HepG2 (cell line): ENCODE measurements around the gene TSPYL6. TPM values are rescaled to one million over a fixed set of nuclear protein-coding genes. Genes with fewer than 3 reads are reported as not detected.

Source experiments
- BRCA1 ChIP-seq: sonication (generic); formaldehyde crosslinking; IDR thresholded peaks from 2 replicates; pipeline ENCODE4 v1.4.0; 2020; ENCODE audit warnings: missing genetic modification reagents
- CREB1 ChIP-seq, 2 experiments: fragments of 450-650 bp in 1 of 2; IDR thresholded peaks; 2 replicates each; pipeline ENCODE4 v1.6.1; 2016 to 2017; ENCODE audit warnings: control low read depth in 1 of 2, mild to moderate bottlenecking in 1 of 2, missing compliant biosample characterization in 1 of 2, missing genetic modification characterization in 1 of 2
- ESRRA ChIP-seq: sonication (generic); formaldehyde crosslinking; IDR thresholded peaks from 2 replicates; pipeline ENCODE4 v1.5.1; 2020; ENCODE audit warnings: mild to moderate bottlenecking, low read depth, missing genetic modification reagents
- GFI1 ChIP-seq: sonication (generic); formaldehyde crosslinking; IDR thresholded peaks from 2 replicates; pipeline ENCODE4 v1.5.0; 2020; ENCODE audit warnings: missing genetic modification reagents, mild to moderate bottlenecking, borderline replicate concordance
- KLF11 ChIP-seq: IDR thresholded peaks from 2 replicates; pipeline ENCODE4 v1.6.1; 2016; ENCODE audit warnings: missing compliant biosample characterization
- NCOA5 ChIP-seq: sonication (generic); formaldehyde crosslinking; IDR thresholded peaks from 2 replicates; pipeline ENCODE4 v1.4.0; 2020; ENCODE audit warnings: missing genetic modification reagents
- TMF1 ChIP-seq: sonication (generic); formaldehyde crosslinking; IDR thresholded peaks from 2 replicates; pipeline ENCODE4 v1.8.1; 2022; ENCODE audit warnings: low read depth, missing genetic modification reagents
- ZFX ChIP-seq: sonication (generic); formaldehyde crosslinking; IDR thresholded peaks from 2 replicates; pipeline ENCODE4 v1.4.0; 2020; ENCODE audit warnings: mild to moderate bottlenecking, low read depth, missing genetic modification reagents, moderate library complexity
- ZNF101 ChIP-seq: sonication (generic); formaldehyde crosslinking; IDR thresholded peaks from 2 replicates; pipeline ENCODE4 v1.4.0; 2020; ENCODE audit warnings: mild to moderate bottlenecking, low read depth, missing genetic modification reagents, borderline replicate concordance
- ZNF318 ChIP-seq: sonication (generic); formaldehyde crosslinking; IDR thresholded peaks from 2 replicates; pipeline ENCODE4 v1.4.0; 2020; ENCODE audit warnings: mild to moderate bottlenecking, missing genetic modification reagents
- ZNF484 ChIP-seq: sonication (generic); formaldehyde crosslinking; IDR thresholded peaks from 2 replicates; pipeline ENCODE4 v1.5.1; 2020; ENCODE audit warnings: mild to moderate bottlenecking, low read depth, missing genetic modification reagents, borderline replicate concordance
- ZNF740 ChIP-seq: sonication (generic); formaldehyde crosslinking; IDR thresholded peaks from 2 replicates; pipeline ENCODE4 v1.4.0; 2020; ENCODE audit warnings: missing genetic modification reagents
- ZNF772 ChIP-seq: sonication (generic); formaldehyde crosslinking; IDR thresholded peaks from 2 replicates; pipeline ENCODE4 v1.5.0; 2020; ENCODE audit warnings: mild to moderate bottlenecking, missing genetic modification reagents
- polyA plus RNA-seq, 8 experiments: library from polyadenylated mRNA; depleted of rRNA in 3 of 8; stranded (reverse) in 7 of 8; unstranded in 1 of 8; fragments of >200 nt; fragmentation: Illumina TruSeq in 4 of 8; extraction: Trizol in 4 of 8; gene quantifications; 2 replicates each; pipeline versions ENCODE4 v1.2.1 to v1.2.3, GENCODE V29; 2011 to 2016; ENCODE audit warnings: low read depth in 4 of 8, missing spikeins in 1 of 8, mixed read lengths in 1 of 8; ENCODE audit not compliant: insufficient read depth in 1 of 8
- total RNA-seq, 5 experiments: library from RNA; depleted of rRNA; stranded (reverse); fragments of >200 nt; fragmentation: Illumina TruSeq; extraction: Trizol; gene quantifications; 2 replicates each; pipeline ENCODE4 v1.2.3, GENCODE V29; 2016; ENCODE audit warnings: low read depth in 1 of 5
- TF ChIP-seq, protein P1 (sequence below), 2 experiments: fragments of 450-650 bp in 1 of 2; sonication (generic) in 1 of 2; formaldehyde crosslinking; IDR thresholded peaks; 2 replicates each; pipeline versions ENCODE4 v1.5.0 to v1.8.0; 2020 to 2022; ENCODE audit warnings: mild to moderate bottlenecking in 1 of 2, missing genetic modification reagents in 1 of 2
- TF ChIP-seq, protein P2 (sequence below): sonication (generic); formaldehyde crosslinking; IDR thresholded peaks from 2 replicates; pipeline ENCODE4 v1.4.0; 2020; ENCODE audit warnings: missing genetic modification reagents

Gene TSPYL6
- total and polyA plus RNA-seq, 2 of the 13 experiments (the other 11 are each of a cell fraction or from before 2014, with no cell fraction given), result 0.03 TPM; not detected in 1

- no peak for TF ChIP-seq ZNF318 (CRISPR knock-in tag)
- no peak for TF ChIP-seq NCOA5
- TF ChIP-seq ZNF484 (CRISPR knock-in tag), result no peak
- TF ChIP-seq, protein P1, sequence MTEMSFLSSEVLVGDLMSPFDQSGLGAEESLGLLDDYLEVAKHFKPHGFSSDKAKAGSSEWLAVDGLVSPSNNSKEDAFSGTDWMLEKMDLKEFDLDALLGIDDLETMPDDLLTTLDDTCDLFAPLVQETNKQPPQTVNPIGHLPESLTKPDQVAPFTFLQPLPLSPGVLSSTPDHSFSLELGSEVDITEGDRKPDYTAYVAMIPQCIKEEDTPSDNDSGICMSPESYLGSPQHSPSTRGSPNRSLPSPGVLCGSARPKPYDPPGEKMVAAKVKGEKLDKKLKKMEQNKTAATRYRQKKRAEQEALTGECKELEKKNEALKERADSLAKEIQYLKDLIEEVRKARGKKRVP (CRISPR knock-in tag; IDR thresholded peaks at IDR 0.05), result peak in 1 of 2 experiments; percentile 83; a peak in 2 of 4 replicates
- peak; percentile 81 for TF ChIP-seq GFI1
- TF ChIP-seq ZNF772 (CRISPR knock-in tag), result 0 out of 2 replicates have a peak, but pooled peaks have one; percentile 56
- TF ChIP-seq BRCA1 (CRISPR knock-in tag), result no peak
- TF ChIP-seq ZFX, result no peak
- peak; percentile 37; the same call in 1 of the 2 replicates for TF ChIP-seq ESRRA (CRISPR knock-in tag)
- TF ChIP-seq KLF11, result peak; percentile 85; the same call in 1 of the 2 replicates
- no peak for TF ChIP-seq ZNF740 (CRISPR knock-in tag)
- no peak for TF ChIP-seq TMF1 (CRISPR knock-in tag)
- TF ChIP-seq, protein P2, sequence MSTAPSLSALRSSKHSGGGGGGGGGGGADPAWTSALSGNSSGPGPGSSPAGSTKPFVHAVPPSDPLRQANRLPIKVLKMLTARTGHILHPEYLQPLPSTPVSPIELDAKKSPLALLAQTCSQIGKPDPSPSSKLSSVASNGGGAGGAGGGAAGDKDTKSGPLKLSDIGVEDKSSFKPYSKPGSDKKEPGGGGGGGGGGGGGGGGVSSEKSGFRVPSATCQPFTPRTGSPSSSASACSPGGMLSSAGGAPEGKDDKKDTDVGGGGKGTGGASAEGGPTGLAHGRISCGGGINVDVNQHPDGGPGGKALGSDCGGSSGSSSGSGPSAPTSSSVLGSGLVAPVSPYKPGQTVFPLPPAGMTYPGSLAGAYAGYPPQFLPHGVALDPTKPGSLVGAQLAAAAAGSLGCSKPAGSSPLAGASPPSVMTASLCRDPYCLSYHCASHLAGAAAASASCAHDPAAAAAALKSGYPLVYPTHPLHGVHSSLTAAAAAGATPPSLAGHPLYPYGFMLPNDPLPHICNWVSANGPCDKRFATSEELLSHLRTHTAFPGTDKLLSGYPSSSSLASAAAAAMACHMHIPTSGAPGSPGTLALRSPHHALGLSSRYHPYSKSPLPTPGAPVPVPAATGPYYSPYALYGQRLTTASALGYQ (CRISPR knock-in tag), result peak; percentile 92
- TF ChIP-seq ZNF101 (CRISPR knock-in tag), result no peak
- no peak for TF ChIP-seq CREB1 (IDR thresholded peaks at IDR 0.05)
- TF ChIP-seq CREB1 (CRISPR knock-in tag; IDR thresholded peaks at IDR 0.05), result peak; percentile 84
Observed at GRCh38 chr2:54207666-54208195, 48.3 kb downstream of the TSPYL6 start (continued).
